Stimulated activated CD8-positive, alpha-beta memory T cell treated with anti-CD3 and anti-CD28 coated beads, Interleukin-15, amount 100 ng/mL, for 48 hours (primary cell): ENCODE data around the gene LDLRAD1.
"Not testable (repeated sequence)": the region's sequence is repeated elsewhere in the genome, so short reads cannot be mapped to it uniquely, and the experiment has no call there.

Experiments
- DNase-seq, 2 donors: peaks; one replicate each; pipeline ENCODE4 v3.0.0-alpha.2; 2020; ENCODE audit warnings: low read depth in 2 of 2

LDLRAD1 gene

GRCh38 chr1:53992085-53992874 lies 25.7 kb downstream of the LDLRAD1 start:
- DNase-seq = no peak

GRCh38 chr1:53987880-53988279 lies 30.1 kb downstream of the LDLRAD1 start:
- DNase-seq = no peak

GRCh38 chr1:53986458-53986857 lies 31.5 kb downstream of the LDLRAD1 start:
- no peak for DNase-seq

GRCh38 chr1:53984726-53985125 lies 33.3 kb downstream of the LDLRAD1 start:
- no peak for DNase-seq

GRCh38 chr1:53982763-53983104 lies 35.3 kb downstream of the LDLRAD1 start:
- no peak for DNase-seq

- DNase-seq = no peak
Measured at GRCh38 chr1:53982034-53982762, 35.8 kb downstream of the LDLRAD1 start.

- DNase-seq = no peak
Measured at GRCh38 chr1:53981220-53981619, 36.8 kb downstream of the LDLRAD1 start.

GRCh38 chr1:53979712-53980450 lies 38.1 kb downstream of the LDLRAD1 start:
- no peak for DNase-seq

- no peak for DNase-seq
Measured at GRCh38 chr1:53975861-53976260, 42.1 kb downstream of the LDLRAD1 start.

GRCh38 chr1:53971718-53972117 lies 46.3 kb downstream of the LDLRAD1 start:
- DNase-seq = no peak

GRCh38 chr1:53969323-53969722 lies 48.7 kb downstream of the LDLRAD1 start:
- not testable (repeated sequence) for DNase-seq

GRCh38 chr1:53968125-53968513 lies 49.9 kb downstream of the LDLRAD1 start:
- DNase-seq = no peak

- DNase-seq = no peak
Measured at GRCh38 chr1:53967409-53968124, 50.4 kb downstream of the LDLRAD1 start.

- DNase-seq = no peak
Measured at GRCh38 chr1:53966794-53967193, 51.2 kb downstream of the LDLRAD1 start.

- no peak for DNase-seq
Measured at GRCh38 chr1:53964109-53964508, 53.9 kb downstream of the LDLRAD1 start.

GRCh38 chr1:53963460-53963859 lies 54.5 kb downstream of the LDLRAD1 start:
- DNase-seq = no peak

- DNase-seq = no peak
Measured at GRCh38 chr1:53962395-53962794, 55.6 kb downstream of the LDLRAD1 start.

- no peak for DNase-seq
Measured at GRCh38 chr1:53959664-53960250, 58.2 kb downstream of the LDLRAD1 start.
